Stimulated activated naive CD8-positive, alpha-beta T cell treated with anti-CD3 and anti-CD28 coated beads, Interleukin-15, Interleukin-2, amounts not matched to agents 100 ng/mL and 50 ng/mL, for 24 hours (primary cell): Measurements from ENCODE around the gene ZNF43.
"Not testable (repeated sequence)": the region's sequence is repeated elsewhere in the genome, so short reads cannot be mapped to it uniquely, and the experiment has no call there.

ENCODE experiments used
- H3K27ac Mint-ChIP-seq: one replicate; pipeline ENCODE4 v1.8.0; 2021; ENCODE audit warnings: mild to moderate bottlenecking, mixed read lengths
- H3K27me3 Mint-ChIP-seq: one replicate; pipeline ENCODE4 v1.8.0; 2021; ENCODE audit warnings: mixed read lengths
- H3K36me3 Mint-ChIP-seq: one replicate; pipeline ENCODE4 v1.8.0; 2021; ENCODE audit warnings: low read depth, mixed read lengths
- H3K4me1 Mint-ChIP-seq: one replicate; pipeline ENCODE4 v1.8.0; 2021; ENCODE audit warnings: low read depth, mixed read lengths
- H3K4me3 Mint-ChIP-seq: one replicate; pipeline ENCODE4 v1.8.0; 2021; ENCODE audit warnings: mild to moderate bottlenecking, mixed read lengths
- H3K9me3 Mint-ChIP-seq: one replicate; pipeline ENCODE4 v1.8.0; 2021; ENCODE audit warnings: mixed read lengths

The ZNF43 gene

GRCh38 chr19:21839976-21840375, 4.0 kb upstream of the ZNF43 start:
- Mint-ChIP-seq H3K4me1 (peaks cover 26% of the 10 kb centered on the region), H3K9me3 (no peaks in the 10 kb centered on the region), H3K27me3 (no peaks in the 10 kb centered on the region), H3K36me3 (peaks cover 69% of the 10 kb centered on the region), H3K4me3 (no peak overlapping the region), H3K27ac (no peak overlapping the region)

- Mint-ChIP-seq H3K4me3 (no peak overlapping the region), H3K9me3 (no peaks in the 10 kb centered on the region), H3K36me3 (peaks cover 67% of the 10 kb centered on the region), H3K27ac (no peak overlapping the region), H3K4me1 (peaks cover 36% of the 10 kb centered on the region), H3K27me3 (no peaks in the 10 kb centered on the region)
Observed at GRCh38 chr19:21838646-21839045, 2.7 kb upstream of the ZNF43 start.

- Mint-ChIP-seq H3K9me3 (peaks cover 4% of the 10 kb centered on the region), H3K4me3 (peak overlapping the region; percentile 95), H3K27me3 (no peaks in the 10 kb centered on the region), H3K4me1 (peaks cover 49% of the 10 kb centered on the region), H3K36me3 (peaks cover 69% of the 10 kb centered on the region), H3K27ac (peak overlapping the region; percentile 97)
Observed at GRCh38 chr19:21835429-21835809, 563 bp downstream of the ZNF43 start.

- no peaks in the 10 kb centered on the region for H3K27me3 Mint-ChIP-seq
- peaks cover 65% of the 10 kb centered on the region for H3K36me3 Mint-ChIP-seq
- peak overlapping the region; percentile 48 for H3K4me3 Mint-ChIP-seq
- peaks cover 9% of the 10 kb centered on the region for H3K9me3 Mint-ChIP-seq
- H3K4me1 Mint-ChIP-seq: peaks cover 55% of the 10 kb centered on the region
- no peak overlapping the region for H3K27ac Mint-ChIP-seq
Observed at GRCh38 chr19:21833733-21834132, 2.2 kb downstream of the ZNF43 start.

GRCh38 chr19:21824679-21825078, 11.3 kb downstream of the ZNF43 start:
- H3K36me3 Mint-ChIP-seq: peaks cover 70% of the 10 kb centered on the region
- no peaks in the 10 kb centered on the region for H3K27me3 Mint-ChIP-seq
- peaks cover 6% of the 10 kb centered on the region for H3K4me1 Mint-ChIP-seq
- H3K9me3 Mint-ChIP-seq: peaks cover 20% of the 10 kb centered on the region
- no peak overlapping the region for H3K27ac Mint-ChIP-seq
- no peak overlapping the region for H3K4me3 Mint-ChIP-seq

- Mint-ChIP-seq H3K9me3 (peaks cover 26% of the 10 kb centered on the region), H3K27ac (no peak overlapping the region), H3K4me3 (no peak overlapping the region), H3K27me3 (no peaks in the 10 kb centered on the region), H3K36me3 (peaks cover 79% of the 10 kb centered on the region), H3K4me1 (peaks cover 3% of the 10 kb centered on the region)
Observed at GRCh38 chr19:21823224-21823623, 12.8 kb downstream of the ZNF43 start.

- no peaks in the 10 kb centered on the region for H3K27me3 Mint-ChIP-seq
- peaks cover 35% of the 10 kb centered on the region for H3K9me3 Mint-ChIP-seq
- H3K27ac Mint-ChIP-seq: no peak overlapping the region
- no peaks in the 10 kb centered on the region for H3K4me1 Mint-ChIP-seq
- H3K4me3 Mint-ChIP-seq: no peak overlapping the region
- peaks cover 97% of the 10 kb centered on the region for H3K36me3 Mint-ChIP-seq
Observed at GRCh38 chr19:21812448-21812847, 23.5 kb downstream of the ZNF43 start.

- not testable (repeated sequence) for H3K27me3 Mint-ChIP-seq, H3K27ac Mint-ChIP-seq, H3K4me3 Mint-ChIP-seq, H3K4me1 Mint-ChIP-seq
- H3K36me3 Mint-ChIP-seq: peaks cover 81% of the 10 kb centered on the region
- peaks cover 37% of the 10 kb centered on the region for H3K9me3 Mint-ChIP-seq
Observed at GRCh38 chr19:21808400-21809000, 27.5 kb downstream of the ZNF43 start.

GRCh38 chr19:21789466-21790085, 46.4 kb downstream of the ZNF43 start:
- no peaks in the 10 kb centered on the region for H3K4me1 Mint-ChIP-seq
- peaks cover 32% of the 10 kb centered on the region for H3K9me3 Mint-ChIP-seq
- peaks cover 4% of the 10 kb centered on the region for H3K36me3 Mint-ChIP-seq
- no peak overlapping the region for H3K4me3 Mint-ChIP-seq
- H3K27me3 Mint-ChIP-seq: peaks cover 9% of the 10 kb centered on the region
- no peak overlapping the region for H3K27ac Mint-ChIP-seq

- no peaks in the 10 kb centered on the region for H3K4me1 Mint-ChIP-seq
Observed at GRCh38 chr19:21786936-21787335, 49.0 kb downstream of the ZNF43 start.

GRCh38 chr19:21775792-21776191, 60.2 kb downstream of the ZNF43 start:
- not testable (repeated sequence) for H3K4me1 Mint-ChIP-seq, H3K36me3 Mint-ChIP-seq, H3K4me3 Mint-ChIP-seq, H3K27me3 Mint-ChIP-seq, H3K27ac Mint-ChIP-seq, H3K9me3 Mint-ChIP-seq

More at GRCh38 chr19:21786936-21787335, 49.0 kb downstream of the ZNF43 start:
- H3K27me3 Mint-ChIP-seq: peaks cover 9% of the 10 kb centered on the region
- no peak overlapping the region for H3K4me3 Mint-ChIP-seq
- peaks cover 4% of the 10 kb centered on the region for H3K36me3 Mint-ChIP-seq
- no peak overlapping the region for H3K27ac Mint-ChIP-seq
- peaks cover 23% of the 10 kb centered on the region for H3K9me3 Mint-ChIP-seq

- Mint-ChIP-seq H3K4me3 (peak within 1 kb of the TSS; percentile 99), H3K27ac (peak within 1 kb of the TSS; percentile 86), H3K27me3 (no peaks in the 10 kb centered on the region), H3K9me3 (no peaks in the 10 kb centered on the region), H3K4me1 (peaks cover 30% of the 10 kb centered on the region), H3K36me3 (peaks cover 41% of the 10 kb centered on the region)
Observed at GRCh38 chr19:21767065-21767800, 68.7 kb downstream of the ZNF43 start, which contains the start of gene ZNF100. Gene ZNF100, minus strand, starts transcription at chr19:21767579. Its CDS starts 150 bp downstream, at chr19:21767429.

GRCh38 chr19:21766705-21767064, 69.3 kb downstream of the ZNF43 start:
- Mint-ChIP-seq H3K4me1 (peaks cover 35% of the 10 kb centered on the region), H3K4me3 (peak overlapping the region; percentile 99), H3K36me3 (peaks cover 47% of the 10 kb centered on the region), H3K27ac (peak overlapping the region; percentile 86)
- not testable (repeated sequence) for H3K27me3 Mint-ChIP-seq, H3K9me3 Mint-ChIP-seq

- Mint-ChIP-seq H3K27me3 (no peaks in the 10 kb centered on the region), H3K36me3 (peaks cover 62% of the 10 kb centered on the region), H3K4me1 (peaks cover 38% of the 10 kb centered on the region), H3K4me3 (peak overlapping the region; percentile 45), H3K27ac (no peak overlapping the region), H3K9me3 (no peaks in the 10 kb centered on the region)
Observed at GRCh38 chr19:21765151-21765550, 70.8 kb downstream of the ZNF43 start.

GRCh38 chr19:21761547-21761946, 74.4 kb downstream of the ZNF43 start:
- peaks cover 87% of the 10 kb centered on the region for H3K36me3 Mint-ChIP-seq
- H3K4me3 Mint-ChIP-seq, H3K9me3 Mint-ChIP-seq, H3K27ac Mint-ChIP-seq, H3K27me3 Mint-ChIP-seq: not testable (repeated sequence)
- peaks cover 43% of the 10 kb centered on the region for H3K4me1 Mint-ChIP-seq
